Measurements from ENCODE around the gene MTERF4.

MTERF4 gene

DNA sequence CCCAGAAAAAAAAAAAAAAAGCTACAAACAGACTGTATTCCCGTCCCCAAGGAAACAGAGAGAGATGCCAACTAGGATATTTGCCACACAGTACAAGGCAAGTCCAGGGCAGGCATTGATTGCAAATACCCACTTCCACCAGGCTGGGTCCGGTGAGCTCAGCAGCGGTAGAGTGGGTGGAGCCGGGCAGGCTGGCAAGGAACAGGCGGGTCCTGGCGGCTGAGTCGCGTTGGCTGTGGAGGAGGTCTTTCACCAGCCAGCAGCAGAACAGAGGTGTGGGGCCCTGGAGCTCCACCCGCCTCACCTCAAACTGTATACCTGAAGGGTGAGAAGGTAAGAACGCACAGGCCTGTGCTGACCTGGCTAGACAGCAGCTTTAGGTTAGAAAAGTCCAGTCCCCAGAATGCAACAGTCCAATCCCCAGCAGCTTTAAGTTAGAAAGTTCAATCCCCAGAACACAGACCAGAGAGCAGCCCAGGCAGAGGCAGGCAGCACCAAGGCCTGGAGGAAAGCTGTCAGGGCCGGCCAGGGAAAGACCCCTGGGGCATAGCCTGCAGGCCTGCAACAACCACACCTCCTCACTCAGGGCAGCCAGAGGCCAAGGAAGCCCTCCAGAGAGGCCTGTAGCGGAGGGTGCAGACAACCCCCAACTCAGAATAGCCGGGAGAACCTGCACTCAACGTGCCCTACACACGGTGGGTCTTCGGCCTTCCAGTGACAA is 21.9 kb upstream of the MTERF4 start:
- in situ Hi-C loops (cut with HindIII; ENCODE audit: low pct_ligation_motif_present, low sequenced_read_pairs): no loop called here
- Histone ChIP-seq H3K36me3 (replicated peaks) (no peaks in the 10 kb centered on the region), H3K4me3 (ENCODE audit: low read depth, low read length) (no peak overlapping the region), H3K27ac (no peak overlapping the region), H3K27me3 (replicated peaks) (no peaks in the 10 kb centered on the region)
- no peak for DNase-seq
- TF ChIP-seq, protein P1, sequence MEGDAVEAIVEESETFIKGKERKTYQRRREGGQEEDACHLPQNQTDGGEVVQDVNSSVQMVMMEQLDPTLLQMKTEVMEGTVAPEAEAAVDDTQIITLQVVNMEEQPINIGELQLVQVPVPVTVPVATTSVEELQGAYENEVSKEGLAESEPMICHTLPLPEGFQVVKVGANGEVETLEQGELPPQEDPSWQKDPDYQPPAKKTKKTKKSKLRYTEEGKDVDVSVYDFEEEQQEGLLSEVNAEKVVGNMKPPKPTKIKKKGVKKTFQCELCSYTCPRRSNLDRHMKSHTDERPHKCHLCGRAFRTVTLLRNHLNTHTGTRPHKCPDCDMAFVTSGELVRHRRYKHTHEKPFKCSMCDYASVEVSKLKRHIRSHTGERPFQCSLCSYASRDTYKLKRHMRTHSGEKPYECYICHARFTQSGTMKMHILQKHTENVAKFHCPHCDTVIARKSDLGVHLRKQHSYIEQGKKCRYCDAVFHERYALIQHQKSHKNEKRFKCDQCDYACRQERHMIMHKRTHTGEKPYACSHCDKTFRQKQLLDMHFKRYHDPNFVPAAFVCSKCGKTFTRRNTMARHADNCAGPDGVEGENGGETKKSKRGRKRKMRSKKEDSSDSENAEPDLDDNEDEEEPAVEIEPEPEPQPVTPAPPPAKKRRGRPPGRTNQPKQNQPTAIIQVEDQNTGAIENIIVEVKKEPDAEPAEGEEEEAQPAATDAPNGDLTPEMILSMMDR (IDR thresholded peaks at IDR 0.05; ENCODE audit: low read depth, low read length, missing control alignments): no peak

DNA sequence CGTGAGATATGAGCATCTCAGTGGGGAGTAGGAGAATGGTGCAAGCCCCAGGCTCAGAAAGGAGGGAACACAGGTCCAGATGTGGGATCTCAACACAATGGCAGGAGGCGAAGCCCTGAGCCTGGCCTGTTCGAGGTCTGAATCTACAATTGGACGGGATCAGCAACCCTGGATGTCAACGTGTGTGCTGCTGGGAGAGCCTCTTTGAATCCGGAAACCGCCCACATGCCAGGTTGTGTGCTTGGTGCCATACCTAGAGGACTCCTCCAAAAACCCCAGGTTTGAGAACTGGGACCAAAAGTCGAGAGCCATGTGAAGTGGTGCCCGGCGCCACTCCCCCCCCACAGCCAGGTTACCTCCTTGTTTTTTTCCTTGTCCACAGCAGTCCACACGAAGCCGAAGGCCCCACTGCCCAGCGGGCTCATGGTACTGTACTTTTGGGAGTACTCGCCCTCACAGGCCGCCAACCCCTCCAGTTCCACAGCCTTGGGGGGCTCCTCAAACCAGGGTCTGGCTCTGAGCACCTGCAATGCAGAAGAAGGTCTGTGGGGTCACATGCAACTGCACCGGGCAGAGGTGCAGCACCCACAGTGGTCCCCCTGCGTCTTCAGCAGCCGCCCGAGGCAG is 20.4 kb upstream of the MTERF4 start:
- TF ChIP-seq, protein P1 (IDR thresholded peaks at IDR 0.05; ENCODE audit: low read depth, low read length, missing control alignments): no peak
- H3K36me3 ChIP-seq (replicated peaks): no peaks in the 10 kb centered on the region
- no peak overlapping the region for H3K27ac ChIP-seq
- H3K27me3 ChIP-seq (replicated peaks): no peaks in the 10 kb centered on the region
- no peak overlapping the region for H3K4me3 ChIP-seq (ENCODE audit: low read depth, low read length)
- DNase-seq: no peak
- in situ Hi-C loops (cut with HindIII; ENCODE audit: low pct_ligation_motif_present, low sequenced_read_pairs): no loop called here

DNA sequence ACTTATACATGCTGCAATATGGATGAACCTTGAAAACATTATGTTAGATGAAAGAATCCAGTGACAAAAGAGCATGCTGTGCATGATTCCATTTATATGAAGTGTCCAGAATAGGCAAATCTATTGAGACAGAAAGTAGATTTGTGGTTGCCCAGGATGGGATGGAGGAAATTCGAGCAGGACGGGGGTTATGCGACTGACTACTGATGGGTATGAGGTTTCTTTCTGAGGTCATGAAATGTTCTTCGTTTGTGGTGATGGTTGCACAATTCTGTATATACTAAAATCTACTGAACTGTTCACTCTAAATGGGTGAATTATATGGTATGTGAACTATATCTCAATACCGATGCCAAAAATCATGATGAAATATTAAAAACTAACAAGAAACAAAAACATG is 18.9 kb upstream of the MTERF4 start:
- no peak for DNase-seq
- no peak overlapping the region for H3K27ac ChIP-seq
- TF ChIP-seq, protein P1 (IDR thresholded peaks at IDR 0.05; ENCODE audit: low read depth, low read length, missing control alignments): no peak
- no peaks in the 10 kb centered on the region for H3K36me3 ChIP-seq (replicated peaks)
- in situ Hi-C loops (cut with HindIII; ENCODE audit: low pct_ligation_motif_present, low sequenced_read_pairs): no loop called here
- no peak overlapping the region for H3K4me3 ChIP-seq (ENCODE audit: low read depth, low read length)
- no peaks in the 10 kb centered on the region for H3K27me3 ChIP-seq (replicated peaks)

DNA sequence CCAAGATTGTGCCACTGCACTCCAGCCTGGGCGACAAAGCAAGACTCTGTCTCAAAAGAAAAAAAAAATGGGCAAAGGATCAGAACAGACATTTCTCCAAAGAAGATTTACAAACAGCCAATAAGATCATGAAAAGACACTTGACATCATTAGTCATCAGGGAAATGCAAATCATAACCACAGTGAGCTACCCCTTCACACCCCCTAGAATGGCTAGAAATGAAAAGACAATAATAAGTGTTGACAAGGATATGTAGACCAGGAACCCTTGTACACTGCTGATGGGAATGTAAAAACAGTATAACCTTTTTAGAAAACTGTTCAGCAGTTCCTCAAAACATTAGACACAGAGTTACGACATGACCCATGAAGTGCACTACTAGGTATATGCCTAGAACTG is 18.4 kb upstream of the MTERF4 start:
- no peaks in the 10 kb centered on the region for H3K27me3 ChIP-seq (replicated peaks)
- no peaks in the 10 kb centered on the region for H3K36me3 ChIP-seq (replicated peaks)
- in situ Hi-C loops (cut with HindIII; ENCODE audit: low pct_ligation_motif_present, low sequenced_read_pairs): no loop called here
- TF ChIP-seq, protein P1 (IDR thresholded peaks at IDR 0.05; ENCODE audit: low read depth, low read length, missing control alignments): no peak
- no peak overlapping the region for H3K27ac ChIP-seq
- no peak overlapping the region for H3K4me3 ChIP-seq (ENCODE audit: low read depth, low read length)
- no peak for DNase-seq

DNA sequence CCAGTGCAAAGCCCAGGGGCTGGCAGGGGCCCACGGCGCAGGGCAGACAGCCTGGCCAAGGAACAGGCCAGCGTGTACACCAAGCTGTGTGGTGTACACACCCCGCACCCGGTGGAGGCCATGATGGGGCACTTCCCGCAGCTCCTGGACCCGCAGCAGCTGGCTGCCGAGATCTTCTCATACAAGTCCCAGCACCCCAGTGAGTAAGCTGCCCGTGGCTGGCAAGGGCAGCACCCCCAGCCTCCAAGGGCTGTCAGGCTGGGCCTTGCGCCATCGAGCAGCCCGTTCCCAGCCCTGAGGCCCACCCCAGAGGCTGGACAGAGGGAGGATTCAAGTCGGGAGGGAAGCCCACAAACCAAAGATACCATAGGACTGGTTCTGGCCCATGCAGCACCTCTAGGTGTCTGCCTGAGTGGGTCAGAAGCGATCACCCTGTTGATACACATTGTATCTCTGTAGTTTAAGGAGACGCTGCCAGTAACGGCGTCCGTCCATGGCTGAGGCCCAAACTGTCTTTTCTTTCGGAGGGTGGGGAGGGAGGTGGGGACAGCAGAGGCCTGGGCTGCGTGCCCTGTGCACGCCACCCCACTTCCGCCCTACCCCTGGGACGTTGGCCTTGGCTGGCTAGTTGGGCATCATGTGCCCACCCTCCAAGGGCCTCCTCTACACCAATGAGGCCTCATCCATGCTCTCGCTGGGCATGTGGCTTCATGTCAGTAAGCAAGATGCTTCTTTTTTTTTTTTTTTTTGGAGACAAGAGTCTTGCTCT is 16.8 kb upstream of the MTERF4 start:
- Histone ChIP-seq H3K27me3 (replicated peaks) (no peaks in the 10 kb centered on the region), H3K27ac (no peak overlapping the region), H3K4me3 (ENCODE audit: low read depth, low read length) (no peak overlapping the region), H3K36me3 (replicated peaks) (no peaks in the 10 kb centered on the region)
- no peak for DNase-seq
- in situ Hi-C loops (cut with HindIII; ENCODE audit: low pct_ligation_motif_present, low sequenced_read_pairs): no loop called here
- TF ChIP-seq, protein P1 (IDR thresholded peaks at IDR 0.05; ENCODE audit: low read depth, low read length, missing control alignments): no peak

All from brain microvascular endothelial cell (primary cell).